Gastroesophageal sphincter (tissue), 4 donors: ENCODE data around the gene AP3B2. TPM values are rescaled to one million over a fixed set of nuclear protein-coding genes. Genes with fewer than 3 reads are reported as not detected.
"Not testable (repeated sequence)": the region's sequence is repeated elsewhere in the genome, so short reads cannot be mapped to it uniquely, and the experiment has no call there.

Experiments
- ATAC-seq: fragments of 150-250 bp; one replicate; pipeline ENCODE4 v1.9.1; 2016; ENCODE audit warnings: mild to moderate bottlenecking, moderate library complexity
- H3K27ac ChIP-seq, 4 donors: fragments of 200-600 bp; sonication (generic) in 3 of 4; 1 replicate in 3 of 4; 2 replicates in 1 of 4; pipeline ENCODE4 v1.5.1; 2016 to 2019
- H3K27me3 ChIP-seq: fragments of 200-600 bp; sonication (generic); one replicate; pipeline ENCODE4 v1.5.1; 2019
- H3K36me3 ChIP-seq, 2 donors: fragments of 200-600 bp; sonication (generic); one replicate each; pipeline ENCODE4 v1.5.1; 2019; ENCODE audit warnings: control low read depth in 1 of 2
- H3K4me1 ChIP-seq, 3 donors: fragments of 200-600 bp; sonication (generic); 1 replicate in 2 of 3; 2 replicates in 1 of 3; pipeline ENCODE4 v1.5.1; 2016 to 2019; ENCODE audit warnings: control low read depth in 2 of 3
- H3K4me3 ChIP-seq, 2 donors: fragments of 200-600 bp; sonication (generic); one replicate each; pipeline ENCODE4 v1.5.1; 2019; ENCODE audit warnings: mild to moderate bottlenecking in 1 of 2, moderate library complexity in 1 of 2
- H3K9me3 ChIP-seq, 3 donors: fragments of 200-600 bp; sonication (generic); one replicate each; pipeline ENCODE4 v1.5.1; 2017 to 2019; ENCODE audit warnings: control low read depth in 2 of 3
- EP300 ChIP-seq: sonication (generic); formaldehyde crosslinking; IDR thresholded peaks from one replicate; pipeline ENCODE4 v1.6.1; 2017; ENCODE audit warnings: antibody characterized with exemption, mild to moderate bottlenecking
- POLR2A ChIP-seq, 2 donors: fragments of 450-650 bp; IDR thresholded peaks; one replicate each; pipeline ENCODE4 v1.6.1; 2017; ENCODE audit warnings: antibody characterized with exemption in 2 of 2, mild to moderate bottlenecking in 2 of 2, moderate library complexity in 1 of 2
- POLR2AphosphoS5 ChIP-seq: sonication (generic); formaldehyde crosslinking; IDR thresholded peaks from one replicate; pipeline ENCODE4 v1.6.1; 2017; ENCODE audit warnings: antibody characterized with exemption
- WGBS, 2 donors: methylation state at CpG; one replicate each; pipeline ENCODE4 v1.1.5; 2018; ENCODE audit warnings: low coverage in 1 of 2; 5-methylcytosine and 5-hydroxymethylcytosine counted together
- total RNA-seq, 4 donors: library from RNA; depleted of rRNA; stranded (reverse); fragments of >200 nt; gene quantifications; one replicate each; pipeline ENCODE4 v1.1.0, GENCODE V29; 2016
- TF ChIP-seq, protein P1 (sequence below), 4 experiments: fragments of 200-600 bp in 2 of 4; fragments of 450-650 bp in 2 of 4; sonication (generic) in 1 of 4; IDR thresholded peaks; one replicate each; pipeline ENCODE4 v1.5.1; 2017 to 2019; ENCODE audit warnings: antibody characterized with exemption in 4 of 4, mild to moderate bottlenecking in 2 of 4, moderate library complexity in 2 of 4

Gene AP3B2
- total RNA-seq, 4 donors from 2014 or later: 1.6 to 2.6 (median 2.0) TPM

DNA sequence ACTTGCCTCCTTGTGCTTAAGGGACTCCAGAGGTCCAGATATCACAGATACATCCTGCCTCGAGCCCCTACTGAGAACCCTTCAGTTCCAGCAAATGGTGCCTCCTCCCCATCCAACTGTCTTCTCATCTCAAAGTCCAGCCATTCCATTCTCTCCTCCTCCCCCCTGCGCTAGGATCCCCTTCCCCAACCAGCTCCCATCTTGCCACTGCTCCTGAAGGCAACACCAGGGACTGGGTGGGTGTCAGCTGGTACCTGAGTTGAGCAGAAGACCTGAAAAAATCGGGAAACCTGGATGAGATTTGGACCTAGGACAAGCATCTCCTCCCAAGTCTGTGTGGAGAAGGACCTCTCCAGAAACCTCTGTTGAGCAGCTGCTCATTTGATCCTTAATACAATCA, 2.4 kb upstream of the AP3B2 start:
- no peaks in the 10 kb centered on the region for H3K9me3 ChIP-seq
- ATAC-seq: no peak
- 67% methylated on average over 3 of the region's 3 CpGs; no CpG with 5 or more reads in 1 of the 2 donors for WGBS, 2 donors

DNA sequence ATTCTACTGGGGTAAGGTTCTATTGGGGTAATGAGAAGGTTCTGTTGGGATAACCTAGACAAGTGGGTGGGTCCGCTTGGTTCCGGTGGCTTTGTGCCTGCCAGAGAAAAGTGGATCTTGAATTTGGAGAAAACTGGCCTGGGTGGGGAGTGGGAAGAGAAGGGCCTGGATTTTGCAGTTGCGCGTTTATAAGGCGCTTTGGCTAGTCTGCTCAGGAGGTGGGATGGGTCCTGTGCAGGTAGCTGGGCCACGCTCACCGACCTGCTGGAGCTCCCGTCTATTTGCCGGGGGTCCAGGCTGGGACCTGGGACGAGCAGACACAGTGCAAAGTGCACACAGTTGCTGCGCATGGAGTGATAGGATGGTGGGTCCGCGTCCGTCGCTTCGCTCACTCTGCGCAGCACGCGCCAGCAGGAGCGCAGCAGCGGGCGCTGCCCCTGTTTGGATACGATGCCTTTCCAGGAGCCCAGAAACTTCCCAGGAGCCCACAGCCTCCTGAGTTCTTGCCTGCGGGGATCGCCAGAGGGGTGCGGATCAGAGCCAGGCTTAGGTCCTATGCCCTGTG, 1.3 kb upstream of the AP3B2 start:
- ATAC-seq: no peak

More for the DNA sequence above, 2.4 kb upstream of the AP3B2 start:
- H3K27me3 ChIP-seq: peaks cover 20% of the 10 kb centered on the region
- H3K4me1 ChIP-seq: peaks cover 0 to 21% (median 7%) of the 10 kb centered on the region in 3 donors
- no peak overlapping the region for H3K4me3 ChIP-seq
- TF ChIP-seq, protein P1, sequence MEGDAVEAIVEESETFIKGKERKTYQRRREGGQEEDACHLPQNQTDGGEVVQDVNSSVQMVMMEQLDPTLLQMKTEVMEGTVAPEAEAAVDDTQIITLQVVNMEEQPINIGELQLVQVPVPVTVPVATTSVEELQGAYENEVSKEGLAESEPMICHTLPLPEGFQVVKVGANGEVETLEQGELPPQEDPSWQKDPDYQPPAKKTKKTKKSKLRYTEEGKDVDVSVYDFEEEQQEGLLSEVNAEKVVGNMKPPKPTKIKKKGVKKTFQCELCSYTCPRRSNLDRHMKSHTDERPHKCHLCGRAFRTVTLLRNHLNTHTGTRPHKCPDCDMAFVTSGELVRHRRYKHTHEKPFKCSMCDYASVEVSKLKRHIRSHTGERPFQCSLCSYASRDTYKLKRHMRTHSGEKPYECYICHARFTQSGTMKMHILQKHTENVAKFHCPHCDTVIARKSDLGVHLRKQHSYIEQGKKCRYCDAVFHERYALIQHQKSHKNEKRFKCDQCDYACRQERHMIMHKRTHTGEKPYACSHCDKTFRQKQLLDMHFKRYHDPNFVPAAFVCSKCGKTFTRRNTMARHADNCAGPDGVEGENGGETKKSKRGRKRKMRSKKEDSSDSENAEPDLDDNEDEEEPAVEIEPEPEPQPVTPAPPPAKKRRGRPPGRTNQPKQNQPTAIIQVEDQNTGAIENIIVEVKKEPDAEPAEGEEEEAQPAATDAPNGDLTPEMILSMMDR (IDR thresholded peaks at IDR 0.05): no peak
- no peak for TF ChIP-seq POLR2A (IDR thresholded peaks at IDR 0.05)
- no peak for TF ChIP-seq EP300
- TF ChIP-seq POLR2AphosphoS5: no peak
- no peak overlapping the region for H3K27ac ChIP-seq
- H3K36me3 ChIP-seq: no peaks in the 10 kb centered on the region

DNA sequence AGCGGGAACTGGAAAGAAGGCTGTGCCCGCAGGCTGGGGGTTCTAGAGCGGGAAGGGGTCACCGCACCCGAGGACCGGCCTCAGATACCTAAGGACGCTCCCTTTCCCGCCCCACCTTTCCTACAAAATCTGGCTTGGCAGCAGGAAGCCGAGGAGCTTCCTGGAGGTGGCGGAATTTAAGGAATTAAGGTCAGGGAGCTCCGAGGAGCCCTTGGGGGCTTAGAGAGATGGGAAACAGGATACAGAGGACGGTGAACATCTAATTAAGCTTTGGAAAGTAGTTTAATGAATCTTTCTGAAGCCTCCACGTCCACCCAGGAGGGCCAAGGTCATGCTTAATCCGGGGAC, 507 bp upstream of the AP3B2 start:
- ATAC-seq: no peak
- WGBS, 2 donors: 29 to 49% methylated on average over 2 to 5 of the region's 14 CpGs
- peak overlapping the region in 3 of 4 donors; percentile 63 to 72 (median 66) for H3K27ac ChIP-seq

More for the DNA sequence above, 1.3 kb upstream of the AP3B2 start:
- WGBS, 2 donors: 91 to 100% methylated on average over 3 to 5 of the region's 26 CpGs
- TF ChIP-seq, protein P1 (IDR thresholded peaks at IDR 0.05): no peak
- no peak for TF ChIP-seq POLR2A (IDR thresholded peaks at IDR 0.05)
- Histone ChIP-seq H3K27ac (no peak overlapping the region), H3K4me1 (peaks cover 0 to 21% (median 7%) of the 10 kb centered on the region in 3 donors), H3K36me3 (no peaks in the 10 kb centered on the region), H3K4me3 (no peak overlapping the region), H3K27me3 (peaks cover 16% of the 10 kb centered on the region), H3K9me3 (no peaks in the 10 kb centered on the region)

DNA sequence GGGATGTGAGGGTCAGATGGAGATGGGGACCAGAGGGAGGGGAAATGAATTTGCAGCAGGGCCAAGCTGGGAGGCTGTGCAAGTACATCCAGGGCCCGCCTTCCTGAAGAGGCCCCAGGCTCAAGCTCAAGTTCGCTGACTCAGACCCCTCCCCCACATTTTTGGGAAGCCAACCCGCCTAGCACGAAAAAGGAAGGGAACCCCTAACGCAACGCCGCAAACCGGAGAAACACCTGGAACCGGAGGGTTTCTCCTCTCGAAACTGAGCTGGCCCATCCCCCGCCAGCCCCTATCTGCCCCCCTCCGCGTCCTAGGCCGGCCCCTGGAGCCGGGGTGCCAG, 624 bp downstream of the AP3B2 start:
- peak overlapping the region; percentile 14 to 75 for H3K4me3 ChIP-seq
- 0 to 6% methylated on average over 2 to 4 of the region's 15 CpGs for WGBS, 2 donors
- peaks cover 2% of the 10 kb centered on the region for H3K27me3 ChIP-seq
- no peaks in the 10 kb centered on the region for H3K36me3 ChIP-seq
- peaks cover 0 to 21% (median 7%) of the 10 kb centered on the region in 3 donors for H3K4me1 ChIP-seq
- ATAC-seq: no peak
- no peak for TF ChIP-seq POLR2A (IDR thresholded peaks at IDR 0.05)
- no peak for TF ChIP-seq EP300
- TF ChIP-seq POLR2AphosphoS5: no peak
- TF ChIP-seq, protein P1 (IDR thresholded peaks at IDR 0.05): no peak
- no peak overlapping the region for H3K27ac ChIP-seq
- no peaks in the 10 kb centered on the region for H3K9me3 ChIP-seq

More for the DNA sequence above, 507 bp upstream of the AP3B2 start:
- Histone ChIP-seq H3K27me3 (peaks cover 13% of the 10 kb centered on the region), H3K4me1 (peaks cover 0 to 21% (median 7%) of the 10 kb centered on the region in 3 donors), H3K36me3 (no peaks in the 10 kb centered on the region), H3K4me3 (peak overlapping the region; percentile 60 to 75), H3K9me3 (no peaks in the 10 kb centered on the region)
- TF ChIP-seq EP300 (no peak), POLR2A (IDR thresholded peaks at IDR 0.05) (no peak), POLR2AphosphoS5 (no peak)
- TF ChIP-seq, protein P1 (IDR thresholded peaks at IDR 0.05): no peak

DNA sequence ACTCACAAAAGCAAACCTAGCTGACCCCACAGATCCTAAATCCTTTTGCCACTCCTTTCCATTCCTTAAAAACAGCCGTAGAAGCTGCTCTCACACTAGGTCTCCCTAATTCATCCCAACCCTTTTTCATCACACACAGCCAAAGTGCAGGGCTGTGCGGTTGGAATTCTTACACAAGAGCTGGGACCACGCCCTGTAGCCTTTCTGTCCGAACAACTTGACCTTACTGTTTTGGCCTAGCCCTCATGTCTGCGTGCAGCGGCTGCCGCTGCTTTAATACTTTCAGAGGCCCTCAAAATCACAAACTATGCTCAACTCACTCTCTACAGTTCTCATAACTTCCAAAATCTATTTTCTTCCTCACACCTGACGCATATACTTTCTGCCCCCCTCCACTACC, 3.8 kb downstream of the AP3B2 start:
- peaks cover 0 to 21% (median 7%) of the 10 kb centered on the region in 3 donors for H3K4me1 ChIP-seq
- H3K4me3 ChIP-seq, H3K9me3 ChIP-seq, H3K27me3 ChIP-seq, H3K36me3 ChIP-seq, H3K27ac ChIP-seq, ATAC-seq: not testable (repeated sequence)
- WGBS, 2 donors: 89 to 91% methylated on average over 8 of the region's 8 CpGs
